ENCODE results near the gene LCN9.
"Not testable (repeated sequence)": the region's sequence is repeated elsewhere in the genome, so short reads cannot be mapped to it uniquely, and the experiment has no call there.

Gene LCN9, protein sequence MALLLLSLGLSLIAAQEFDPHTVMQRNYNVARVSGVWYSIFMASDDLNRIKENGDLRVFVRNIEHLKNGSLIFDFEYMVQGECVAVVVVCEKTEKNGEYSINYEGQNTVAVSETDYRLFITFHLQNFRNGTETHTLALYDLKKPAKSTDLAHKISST

DNA sequence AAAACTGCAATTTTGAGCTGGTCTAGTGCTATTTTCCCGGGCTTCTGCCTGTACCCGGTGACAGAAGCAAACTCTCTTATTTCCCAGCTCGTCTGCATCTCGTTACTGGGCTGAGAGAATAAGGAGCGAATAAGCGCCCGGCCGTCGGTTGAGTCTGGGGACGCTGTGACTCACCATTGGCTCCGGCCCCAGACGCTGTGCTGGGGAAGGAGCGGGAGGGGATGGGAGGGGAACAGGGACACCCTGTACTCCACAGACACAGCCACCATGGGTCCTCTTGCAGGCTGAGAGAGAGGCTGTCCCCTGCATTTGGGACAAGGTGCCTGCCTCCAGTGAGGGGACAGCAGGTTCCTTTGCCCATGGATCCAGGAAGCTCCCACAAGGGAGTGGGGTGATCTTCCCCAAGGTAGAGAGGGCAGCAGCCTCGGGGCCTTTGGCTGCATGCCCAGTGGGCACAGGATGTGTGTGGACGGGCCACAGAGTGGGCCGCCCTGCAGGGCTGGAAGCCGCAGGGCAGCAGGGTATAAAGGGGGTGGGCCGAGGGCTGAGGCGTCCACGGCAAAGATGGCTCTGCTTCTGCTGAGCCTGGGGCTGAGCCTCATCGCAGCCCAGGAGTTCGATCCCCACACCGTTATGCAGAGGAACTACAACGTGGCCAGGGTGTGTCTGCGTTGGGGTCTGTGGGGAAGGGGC, at the start of gene LCN9:
LCN9 (plus strand) TSS at position 552 of the 693 bp plus-strand sequence; CDS start at position 565, 13 bp downstream.
- DNase-seq (ENCODE audit: low read depth in 2 of 2) = no peak

DNA sequence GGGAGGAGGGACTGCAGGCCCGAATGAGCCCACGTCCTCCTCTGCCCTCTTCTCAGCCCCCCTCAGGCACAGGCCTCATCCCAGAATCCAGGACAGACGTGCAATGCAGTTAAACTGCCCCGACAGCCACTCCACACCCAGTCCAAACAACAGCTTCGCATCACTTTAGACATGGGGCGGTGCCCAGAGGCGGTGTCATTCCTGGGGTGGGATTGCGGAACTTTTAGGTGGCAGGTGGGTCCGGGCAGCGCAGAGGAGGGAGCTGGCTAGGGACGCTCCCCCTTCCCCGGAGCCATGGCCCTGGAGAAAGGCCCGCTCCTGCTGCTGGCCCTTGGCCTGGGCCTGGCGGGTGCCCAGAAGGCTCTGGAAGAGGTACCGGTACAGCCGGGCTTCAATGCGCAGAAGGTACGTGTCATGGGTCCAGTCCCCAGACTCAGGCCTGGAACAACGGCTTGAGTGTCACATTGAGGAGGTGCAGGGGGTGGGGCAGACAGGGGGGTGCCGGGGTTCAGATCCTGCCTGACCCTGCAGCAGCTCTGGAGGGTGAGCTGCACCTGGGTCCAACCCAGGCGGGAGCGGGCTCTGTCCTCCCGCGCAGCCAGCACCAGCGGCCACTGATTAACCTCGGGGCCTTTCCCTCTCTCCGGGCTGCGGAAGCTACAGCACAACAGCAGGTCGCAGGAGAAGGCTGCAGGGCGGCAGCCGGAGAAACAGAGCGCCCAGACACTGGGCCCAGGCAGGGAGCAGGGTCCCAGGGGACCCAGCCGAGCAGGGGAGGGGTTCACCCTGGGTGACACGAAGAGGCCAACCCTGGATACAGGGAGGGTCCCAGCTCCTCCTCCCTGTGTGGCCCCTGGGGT, 48.9 kb upstream of the LCN9 start:
- DNase-seq (ENCODE audit: low read depth in 2 of 2) = no peak

DNA sequence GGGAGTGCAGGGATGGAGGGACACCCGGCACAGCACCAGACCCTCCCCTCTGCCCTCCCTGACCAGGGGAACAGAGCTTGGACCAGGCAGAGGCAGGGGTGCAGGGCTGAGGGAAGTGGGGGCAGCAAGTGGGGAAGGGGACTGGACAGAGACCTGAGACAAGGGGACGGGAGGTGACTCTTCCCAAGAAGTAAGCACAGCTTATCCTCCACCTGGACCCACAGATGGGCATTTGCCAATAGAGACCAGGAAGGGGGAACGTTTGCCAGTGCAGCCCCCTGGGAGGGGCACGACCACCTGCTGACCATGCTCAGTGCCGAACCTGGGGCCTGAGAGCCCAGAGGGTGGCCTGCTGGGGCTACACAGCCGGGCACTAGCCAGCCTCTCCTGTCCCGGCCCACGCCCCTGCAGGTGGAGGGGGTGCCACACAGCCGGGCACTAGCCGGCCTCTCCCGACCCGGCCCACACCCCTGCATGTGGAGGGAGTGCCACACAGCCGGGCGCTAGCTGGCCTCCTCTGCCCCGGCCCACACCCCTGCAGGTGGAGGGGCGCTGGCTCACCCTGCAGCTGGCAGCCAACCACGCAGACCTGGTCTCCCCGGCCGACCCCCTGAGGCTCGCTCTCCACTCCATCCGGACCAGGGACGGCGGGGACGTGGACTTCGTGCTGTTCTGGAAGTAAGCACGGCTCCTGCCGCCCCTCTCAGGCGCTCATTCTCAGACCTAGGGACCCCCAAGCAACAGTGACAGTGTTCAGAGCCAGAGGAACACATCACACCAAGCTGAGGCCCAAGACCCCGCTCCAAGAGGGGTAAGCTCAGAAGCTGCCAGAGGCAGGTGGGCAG, 48.1 kb upstream of the LCN9 start:
- no peak for DNase-seq (ENCODE audit: low read depth in 2 of 2)

DNA sequence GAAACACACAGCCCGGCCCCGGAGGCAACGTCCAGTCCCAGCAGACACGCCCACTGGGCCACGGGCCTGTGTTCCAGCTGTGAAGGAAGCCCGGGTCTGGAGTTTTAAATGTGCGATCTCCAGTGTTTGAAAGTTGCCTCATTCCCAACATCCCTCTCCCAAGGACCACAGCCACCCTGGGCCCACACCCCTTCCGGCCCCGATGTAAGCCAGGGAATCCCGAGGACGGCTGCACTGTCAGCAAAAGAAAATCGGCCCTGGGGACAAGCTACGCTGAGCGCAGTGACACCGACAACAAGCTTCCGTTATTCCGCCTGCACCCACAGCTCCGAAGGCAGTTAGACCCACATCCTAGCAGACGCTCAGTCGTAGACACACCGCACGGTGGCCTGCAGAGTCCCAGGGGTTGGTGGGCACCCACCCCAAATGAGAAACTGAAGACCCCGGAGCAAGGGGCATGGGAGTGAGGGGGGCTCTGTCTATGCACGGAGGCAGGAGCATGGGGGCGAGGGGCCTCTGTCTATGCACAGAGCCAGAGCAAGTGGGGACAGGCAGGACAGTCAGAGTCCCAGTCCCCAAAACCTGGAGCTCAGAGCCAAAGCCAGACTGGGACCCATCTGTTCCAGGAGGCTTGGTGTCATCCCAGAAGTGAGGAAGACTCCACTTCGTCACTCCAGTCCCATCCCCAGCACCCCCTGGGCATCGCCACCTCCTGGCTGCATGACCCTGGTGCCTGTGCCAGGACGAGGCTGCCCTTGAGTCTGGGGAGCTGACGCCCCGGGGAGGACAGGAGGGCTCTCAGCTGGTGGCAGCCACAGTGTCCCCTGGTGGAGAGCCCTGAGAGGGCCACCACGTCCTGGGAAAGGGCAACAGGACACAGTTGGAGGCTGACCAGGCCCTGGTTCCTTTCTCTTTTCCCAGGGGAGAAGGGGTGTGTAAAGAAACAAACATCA, 47.2 kb upstream of the LCN9 start:
- no peak for DNase-seq (ENCODE audit: low read depth in 2 of 2)

DNA sequence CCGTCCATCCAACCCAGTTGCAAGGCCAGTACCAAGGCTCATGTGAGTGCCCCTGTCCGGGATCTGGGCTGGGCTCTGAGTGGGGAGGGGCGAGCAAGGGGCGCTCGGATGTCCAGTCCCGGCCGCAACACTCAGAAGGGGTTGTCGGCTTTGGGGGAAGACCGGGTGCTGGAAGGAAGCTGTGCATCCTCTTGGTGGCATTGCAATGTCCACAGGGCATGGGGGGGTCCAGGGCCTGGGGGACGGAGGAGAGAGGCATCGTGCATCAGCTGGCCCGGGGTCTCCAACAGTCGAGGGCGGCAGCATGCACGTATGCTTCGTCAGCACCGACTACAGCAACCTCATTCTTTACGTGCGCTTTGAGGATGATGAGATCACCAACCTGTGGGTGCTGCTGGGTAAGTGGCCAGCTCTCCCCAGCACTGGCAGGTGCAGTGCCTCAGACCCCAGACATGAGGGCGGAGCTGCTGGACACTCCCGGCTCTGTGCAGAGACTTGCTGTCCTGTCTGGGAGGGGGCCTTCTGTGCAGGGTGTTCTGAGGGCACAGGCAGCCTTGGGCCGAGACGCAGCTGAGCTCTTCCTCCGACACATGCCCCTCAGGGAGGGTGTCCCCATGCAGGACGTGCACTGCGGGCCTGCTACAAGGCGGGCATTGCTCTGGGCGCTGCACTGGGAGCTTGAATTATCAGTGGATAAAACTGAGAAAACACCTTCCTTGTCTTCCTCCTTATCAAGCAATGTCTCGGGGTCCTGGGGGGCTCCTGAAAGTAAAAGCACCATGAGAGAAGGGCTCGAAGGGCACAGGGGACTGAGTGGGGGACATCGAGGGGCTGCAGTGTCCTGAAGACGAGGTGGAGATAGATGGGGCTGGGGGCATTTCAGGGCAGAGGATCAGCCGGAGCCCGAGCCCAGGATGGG, 46.2 kb upstream of the LCN9 start:
- DNase-seq (ENCODE audit: low read depth in 2 of 2) = no peak

DNA sequence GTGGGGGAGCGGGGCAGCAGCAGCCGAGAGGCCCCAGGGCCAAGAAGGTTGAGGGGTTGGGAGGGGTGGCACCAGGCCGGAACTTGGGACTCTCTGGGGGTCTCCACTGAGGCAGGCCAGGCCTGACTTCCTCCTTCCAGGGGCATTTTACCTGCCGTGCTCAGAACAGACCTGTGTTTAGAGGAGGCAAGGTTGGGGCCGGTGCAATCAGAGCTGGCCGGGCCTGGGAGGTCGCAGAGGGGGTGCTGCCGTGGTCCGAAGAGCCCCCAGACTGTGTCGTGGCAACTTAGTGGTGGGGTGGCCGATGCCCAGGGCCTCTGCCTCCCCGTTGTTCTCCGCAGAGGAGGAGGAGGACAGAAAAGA, 45.6 kb upstream of the LCN9 start:
- no peak for DNase-seq (ENCODE audit: low read depth in 2 of 2)

DNA sequence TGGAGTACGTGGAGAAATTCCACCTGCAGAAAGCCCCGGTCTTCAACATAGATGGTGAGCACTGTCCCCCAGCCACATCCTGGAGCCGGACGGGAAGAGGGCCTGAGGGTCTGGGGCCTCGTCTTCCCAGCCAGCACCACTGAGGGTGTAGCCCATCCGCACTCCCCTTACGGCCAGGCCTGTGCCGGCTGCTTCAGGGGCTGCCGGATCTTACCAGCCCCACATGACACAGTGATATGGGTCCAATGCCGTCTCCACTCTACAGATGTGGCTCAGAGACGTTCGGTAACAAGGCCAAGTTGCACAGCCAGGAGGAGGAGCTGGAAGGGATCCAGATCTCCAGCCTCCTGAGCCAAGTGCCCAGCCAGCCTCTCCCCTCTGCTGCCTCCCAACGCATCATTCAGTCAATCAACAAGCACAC, 45.1 kb upstream of the LCN9 start:
- DNase-seq (ENCODE audit: low read depth in 2 of 2) = no peak

DNA sequence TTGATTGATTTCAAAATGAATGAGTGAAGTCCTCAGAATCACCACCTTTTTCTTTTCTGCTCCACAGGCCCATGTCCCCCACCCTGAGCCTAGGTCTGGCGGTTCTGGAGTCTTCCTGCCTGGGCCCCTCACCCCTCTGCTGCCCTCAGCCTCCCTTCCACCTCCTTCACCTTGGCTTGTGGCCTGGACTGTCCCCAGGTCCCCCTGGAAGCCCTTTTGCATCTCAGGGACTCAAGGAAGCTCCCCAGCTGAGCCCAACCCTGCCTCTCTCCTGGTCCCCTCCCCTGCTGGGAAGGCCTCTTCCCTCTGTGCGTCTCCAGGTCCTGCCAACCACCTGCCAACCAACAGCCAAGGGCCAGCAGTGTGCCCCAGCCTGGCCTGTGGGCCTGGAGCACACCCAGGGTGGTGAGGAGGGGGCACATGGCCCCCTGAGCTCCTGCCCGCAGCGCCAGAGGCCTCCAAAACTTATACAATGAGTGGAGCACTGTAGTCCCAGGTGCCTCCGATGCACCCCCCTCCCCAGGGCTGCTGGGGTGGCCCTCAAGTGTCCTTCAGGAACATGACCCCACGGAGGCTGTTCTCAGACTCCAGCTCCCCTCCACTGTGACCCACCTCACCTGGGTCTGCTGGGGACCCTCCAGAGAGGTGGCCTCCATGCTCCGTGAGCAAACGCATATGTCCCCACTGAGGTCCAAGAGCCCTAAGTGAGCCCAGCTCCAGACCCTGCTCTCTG, 44.1 kb upstream of the LCN9 start:
- no peak for DNase-seq (ENCODE audit: low read depth in 2 of 2)

DNA sequence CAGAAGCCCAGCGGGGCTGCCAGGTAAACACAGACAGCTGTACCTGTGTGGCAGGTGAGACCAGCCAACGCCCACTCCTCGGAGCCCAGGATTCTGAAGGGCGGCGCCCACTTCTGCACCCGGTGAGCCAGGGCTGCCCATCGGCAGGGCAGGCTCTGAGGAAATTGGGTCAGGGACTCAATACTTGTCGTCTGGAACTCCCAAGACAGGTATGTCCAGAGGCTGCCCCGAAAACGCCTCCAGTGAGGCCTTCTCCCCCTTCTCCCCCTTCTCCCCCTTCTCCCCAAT, 43.6 kb upstream of the LCN9 start:
- no peak for DNase-seq (ENCODE audit: low read depth in 2 of 2)

DNA sequence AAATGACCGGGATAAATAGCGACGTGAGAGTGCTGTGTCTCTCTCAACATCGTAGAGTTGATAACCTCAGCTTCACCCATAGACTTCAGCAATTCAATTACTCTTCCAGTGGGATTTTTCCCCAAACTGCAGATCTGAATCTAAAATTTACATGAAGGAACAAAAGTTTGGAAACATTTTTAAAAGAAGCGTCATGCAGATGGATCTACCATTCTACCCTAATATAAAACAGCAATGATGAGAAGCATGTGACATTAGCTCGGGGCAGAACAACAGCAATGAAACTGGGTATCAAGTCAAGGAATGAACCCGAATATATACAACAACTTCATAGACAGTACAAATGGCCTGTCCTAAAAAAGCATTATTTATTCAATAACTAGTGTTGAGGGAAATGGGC, 42.6 kb upstream of the LCN9 start:
- no peak for DNase-seq (ENCODE audit: low read depth in 2 of 2)

DNA sequence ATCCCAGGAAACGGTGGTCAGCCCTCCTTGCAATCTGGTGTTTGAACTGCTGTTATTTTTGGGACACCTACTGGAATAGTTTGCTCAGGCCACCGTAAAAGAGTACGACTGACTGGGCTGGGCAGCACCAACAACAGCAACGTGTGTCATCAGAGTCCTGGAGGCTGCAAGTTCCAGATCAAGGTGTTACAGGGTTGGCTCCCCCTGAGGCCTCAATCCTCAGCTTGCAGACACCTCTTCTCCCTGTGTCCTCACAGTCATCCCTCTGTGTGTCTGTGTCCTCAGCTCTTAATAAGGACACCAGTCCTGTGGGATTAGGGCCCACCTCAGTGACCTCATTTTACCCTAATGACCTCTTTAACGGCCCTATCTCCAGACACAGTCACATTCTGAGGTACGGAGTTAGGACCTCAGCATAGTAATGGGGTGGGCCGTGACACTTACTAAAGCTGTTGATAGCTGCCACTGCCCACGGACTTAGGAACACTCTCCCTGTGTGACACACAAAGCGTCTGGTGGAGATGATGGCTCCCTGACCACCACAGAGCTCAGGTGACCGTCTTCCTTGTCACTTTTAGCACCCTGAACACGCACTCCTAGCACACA, 40.6 kb upstream of the LCN9 start:
- DNase-seq (ENCODE audit: low read depth in 2 of 2) = no peak

DNA sequence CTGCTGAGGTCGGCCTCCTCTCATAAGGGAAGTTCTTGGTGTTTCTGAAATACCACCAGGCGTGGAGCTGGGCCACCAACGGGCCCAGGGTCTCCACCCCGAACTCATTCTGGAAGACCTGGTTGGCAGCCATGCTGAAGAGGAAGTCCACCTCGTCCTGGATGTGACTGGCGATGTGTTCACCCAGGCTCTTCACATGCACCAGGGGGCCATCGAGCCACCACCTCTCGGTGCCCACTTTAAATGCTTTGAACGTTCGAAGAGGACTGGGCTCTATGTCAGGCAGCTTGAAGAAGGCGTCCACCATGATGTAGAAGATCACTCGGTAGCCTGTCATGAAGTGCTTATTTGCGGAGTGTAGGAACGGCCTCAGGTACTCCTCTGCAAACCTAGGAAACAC, 38.8 kb upstream of the LCN9 start:
- DNase-seq (ENCODE audit: low read depth in 2 of 2) = no peak

DNA sequence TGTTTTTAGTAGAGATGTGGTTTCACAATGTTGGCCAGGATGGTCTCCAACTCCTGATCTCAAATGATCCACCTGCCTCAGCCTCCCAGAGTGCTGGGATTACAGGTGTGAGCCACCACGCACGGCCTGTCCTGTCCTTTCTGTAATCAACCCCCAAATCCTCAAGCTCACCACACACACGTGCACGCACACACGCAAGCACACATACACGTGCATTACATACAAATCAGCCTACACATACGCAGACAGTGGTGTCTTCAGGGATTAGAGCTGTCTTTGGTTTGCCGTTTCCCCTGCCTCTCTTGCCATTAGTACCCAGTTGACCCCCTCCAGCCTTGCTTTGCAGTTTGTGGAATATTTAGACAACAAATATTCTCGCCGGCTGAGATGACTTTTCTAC, 30.3 kb upstream of the LCN9 start:
- DNase-seq (ENCODE audit: low read depth in 2 of 2) = no peak

DNA sequence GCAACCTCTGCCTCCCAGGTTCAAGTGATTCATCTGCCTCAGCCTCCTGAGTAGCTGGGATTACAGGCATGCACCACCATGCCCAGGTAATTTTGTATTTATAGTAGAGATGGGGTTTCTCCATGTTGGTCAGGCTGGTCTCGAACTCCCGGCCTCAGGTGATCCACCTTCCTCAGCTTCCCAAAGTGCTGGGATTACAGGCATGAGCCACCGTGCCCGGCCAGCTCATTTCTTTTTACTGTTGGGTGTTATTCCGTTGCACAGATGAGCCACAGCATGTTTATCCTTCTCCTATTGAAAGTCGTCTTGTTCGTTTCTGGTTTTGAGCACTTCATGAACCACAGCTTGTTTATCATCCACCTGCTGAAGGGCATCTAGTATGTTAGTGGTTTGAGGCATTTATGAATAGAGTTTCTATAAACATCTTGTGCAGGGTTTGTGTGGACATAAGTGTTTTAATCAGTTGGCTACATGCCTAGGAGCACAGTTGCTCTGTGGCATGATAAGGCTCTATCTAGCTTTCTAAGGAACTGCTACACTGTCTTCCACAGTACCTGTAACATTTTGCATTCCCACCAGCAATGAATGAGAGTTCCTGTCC, 26.1 kb upstream of the LCN9 start:
- DNase-seq (ENCODE audit: low read depth in 2 of 2) = not testable (repeated sequence)

DNA sequence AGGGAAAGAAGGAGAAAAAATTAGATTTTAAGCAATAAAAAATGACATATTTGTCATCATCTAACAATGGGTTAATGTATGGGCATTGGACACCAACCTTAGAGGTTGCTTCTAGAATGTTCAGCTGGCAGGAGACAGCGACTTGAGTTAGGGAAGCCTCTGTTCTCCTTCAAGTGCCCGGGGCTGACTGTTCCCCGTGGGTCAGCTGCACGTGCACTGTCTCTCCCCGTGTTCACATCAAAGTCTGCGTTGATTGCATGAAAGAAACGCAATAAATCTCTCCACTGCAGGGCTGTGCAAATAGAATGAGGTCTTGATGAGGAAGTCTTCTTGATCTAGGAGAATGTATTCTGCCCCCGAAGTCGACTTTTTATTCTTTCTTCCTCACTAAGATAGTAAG, 23.9 kb upstream of the LCN9 start, which contains the start of gene GLT6D1:
GLT6D1 (minus strand) TSS at position 345 of the 400 bp plus-strand sequence. CDS start 353 bp downstream, outside the sequence.
- no peak for DNase-seq (ENCODE audit: low read depth in 2 of 2)

DNA sequence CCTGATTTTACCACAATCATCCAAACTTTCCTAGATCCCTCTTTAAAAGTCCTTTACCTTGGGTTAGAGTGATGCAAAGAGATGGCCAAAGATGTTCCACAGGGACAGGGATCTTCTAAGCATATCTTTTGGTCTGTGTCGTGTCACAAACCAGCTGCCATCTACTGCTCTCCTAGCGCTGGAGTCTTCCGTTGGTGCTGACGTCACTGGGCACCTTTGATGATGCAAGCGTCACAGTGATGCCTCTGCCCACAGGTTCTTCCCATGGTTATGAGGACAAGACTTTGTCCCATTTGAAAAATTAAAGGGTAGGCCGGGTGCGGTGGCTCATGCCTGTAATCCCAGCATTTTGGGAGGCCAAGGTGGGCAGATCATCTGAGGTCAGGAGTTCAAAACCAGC, 22.1 kb upstream of the LCN9 start:
- DNase-seq (ENCODE audit: low read depth in 2 of 2) = no peak

DNA sequence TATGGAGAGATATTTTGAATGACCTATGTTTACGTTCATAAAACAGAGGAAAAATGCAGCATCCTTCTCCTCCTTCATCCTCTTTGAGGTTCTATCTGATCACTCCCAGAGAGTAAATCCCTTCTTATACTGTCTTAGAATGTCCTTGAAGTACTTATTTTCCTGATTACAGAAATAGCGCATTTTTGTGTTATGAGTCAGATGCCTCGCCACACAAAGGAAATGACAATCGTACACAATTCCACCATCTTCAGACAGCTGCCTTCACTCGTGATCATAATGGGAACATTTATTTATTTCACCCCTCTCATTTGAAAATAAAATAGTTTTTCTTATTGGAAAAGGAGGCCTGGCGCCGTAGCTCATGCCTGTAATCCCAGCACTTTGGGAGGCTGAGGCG, 21.4 kb upstream of the LCN9 start:
- DNase-seq (ENCODE audit: low read depth in 2 of 2) = no peak

DNA sequence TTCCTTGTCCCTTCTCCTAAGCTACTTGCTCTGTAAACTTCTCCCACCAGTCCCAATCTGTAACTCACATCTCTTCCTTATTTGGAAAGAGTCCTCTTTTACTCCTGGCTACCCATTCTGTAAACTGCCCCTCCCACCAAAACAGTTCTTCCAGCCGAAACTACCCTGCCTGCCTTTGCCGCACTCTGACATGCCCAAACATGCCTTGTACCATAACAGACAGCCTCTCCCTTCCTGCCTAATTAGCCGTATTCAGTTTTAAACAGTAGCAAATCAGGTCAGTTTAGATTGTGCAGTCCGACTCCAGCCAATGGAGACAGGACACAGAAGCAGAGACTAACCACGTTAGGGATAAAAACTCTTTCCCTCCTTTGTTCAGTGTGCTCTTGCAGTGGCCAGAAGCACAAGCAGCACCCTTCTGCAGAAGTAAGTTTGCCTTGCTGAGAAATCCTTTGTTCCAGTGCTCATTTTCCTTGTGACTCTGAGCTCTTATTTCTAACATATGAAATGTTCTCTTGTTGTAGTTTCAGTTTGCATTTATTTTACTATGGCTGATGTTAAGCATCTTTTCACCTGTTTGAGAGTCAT, 18.4 kb upstream of the LCN9 start:
- no peak for DNase-seq (ENCODE audit: low read depth in 2 of 2)
